Left ventricle myocardium inferior (tissue), 1 donor: Measurements from ENCODE around the gene ADAMTSL5. TPM values are rescaled to one million over a fixed set of nuclear protein-coding genes. Genes with fewer than 3 reads are reported as not detected.

Experiments
- DNase-seq: peaks from one replicate; pipeline ENCODE4 v3.0.0-alpha.2; 2020
- H3K27ac ChIP-seq: fragments of 200-600 bp; replicated peaks from 2 replicates; pipeline ENCODE4 v1.8.0; 2021
- H3K27me3 ChIP-seq: fragments of 200-600 bp; 2 replicates; pipeline ENCODE4 v1.8.0; 2021; ENCODE audit warnings: low read depth
- H3K36me3 ChIP-seq: fragments of 200-600 bp; 2 replicates; pipeline ENCODE4 v1.8.0; 2021
- H3K4me1 ChIP-seq: fragments of 200-600 bp; 2 replicates; pipeline ENCODE4 v1.8.0; 2021
- H3K4me3 ChIP-seq: fragments of 200-600 bp; 2 replicates; pipeline ENCODE4 v1.8.0; 2021; ENCODE audit warnings: mild to moderate bottlenecking, moderate library complexity
- H3K9me3 ChIP-seq: fragments of 200-600 bp; replicated peaks from 2 replicates; pipeline ENCODE4 v1.8.0; 2021
- intact Hi-C: fragments of 100-400 bp; cut with micrococcal nuclease; formaldehyde crosslinking; loops from one replicate; pipeline ENCODE4 v1.11.0; 2022
- total RNA-seq: library from RNA; stranded (reverse); fragmentation: NEBNext Ultra II Directional; extraction: Animal tissue kit (Norgen Biotek cat#: 25700); gene quantifications from one replicate; pipeline ENCODE4 v1.2.1, GENCODE V29; 2021
- TF ChIP-seq, protein P1 (sequence below): fragments of 200-600 bp; IDR thresholded peaks from 2 replicates; pipeline ENCODE4 v1.8.0; 2021; ENCODE audit warnings: antibody characterized with exemption, mild to moderate bottlenecking, borderline replicate concordance
- donor health status: DM: no; HTN: yes; CAD: no; lungs with severe emphysema.

ADAMTSL5 gene
- total RNA-seq, 1 donor from 2014 or later = 36.8 TPM

DNA sequence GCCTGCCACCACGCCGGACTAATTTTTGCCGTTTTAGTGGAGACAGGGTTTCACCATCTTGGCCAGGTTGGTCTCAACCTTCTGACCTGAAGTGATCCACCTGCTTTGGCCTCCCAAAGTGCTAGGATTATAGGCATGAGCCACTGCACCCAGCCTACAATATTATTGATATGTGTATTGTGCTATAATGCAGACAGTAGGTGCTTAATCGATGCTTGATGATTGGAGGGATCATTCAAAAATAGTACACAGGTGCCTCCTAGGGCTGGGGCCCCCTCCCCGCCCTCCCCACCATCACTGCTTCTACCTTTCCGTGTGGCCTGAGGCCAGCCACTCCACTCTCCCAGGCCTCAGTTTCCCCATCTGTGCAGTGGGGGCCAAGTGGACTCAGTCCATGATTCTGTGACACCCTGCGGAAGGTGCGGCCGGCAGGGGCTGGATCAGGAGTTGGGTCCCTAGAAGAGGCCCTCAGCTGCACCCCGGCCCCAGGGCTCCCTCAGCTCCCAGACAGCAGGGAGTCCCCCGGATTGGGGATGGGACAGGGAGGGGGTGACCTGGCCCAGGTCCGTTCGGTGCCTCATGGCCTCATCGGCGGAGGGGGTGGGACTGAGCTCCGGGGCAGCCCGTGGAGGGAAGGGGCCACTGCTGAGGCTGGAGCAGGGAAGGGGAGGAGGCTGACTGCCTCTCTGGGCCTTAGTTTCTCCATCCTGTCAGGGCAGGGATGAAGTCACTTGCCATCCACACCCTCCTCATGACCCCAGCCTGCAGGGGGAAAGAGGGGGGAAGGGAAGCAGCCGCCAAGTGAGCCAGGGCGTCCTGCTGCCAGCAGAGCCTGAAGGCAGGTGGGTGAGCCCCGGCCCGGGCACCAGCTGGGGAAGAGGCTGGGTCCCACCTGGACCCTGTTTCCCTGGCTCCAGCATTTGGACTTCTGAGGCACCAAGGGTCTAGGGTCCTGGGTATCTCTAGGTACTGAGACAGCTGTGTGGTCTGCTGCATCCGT is 1.2 kb downstream of the ADAMTSL5 start:
- peak overlapping the region; percentile 71 for H3K4me3 ChIP-seq
- H3K27ac ChIP-seq = peak overlapping the region; percentile 90
- TF ChIP-seq, protein P1, sequence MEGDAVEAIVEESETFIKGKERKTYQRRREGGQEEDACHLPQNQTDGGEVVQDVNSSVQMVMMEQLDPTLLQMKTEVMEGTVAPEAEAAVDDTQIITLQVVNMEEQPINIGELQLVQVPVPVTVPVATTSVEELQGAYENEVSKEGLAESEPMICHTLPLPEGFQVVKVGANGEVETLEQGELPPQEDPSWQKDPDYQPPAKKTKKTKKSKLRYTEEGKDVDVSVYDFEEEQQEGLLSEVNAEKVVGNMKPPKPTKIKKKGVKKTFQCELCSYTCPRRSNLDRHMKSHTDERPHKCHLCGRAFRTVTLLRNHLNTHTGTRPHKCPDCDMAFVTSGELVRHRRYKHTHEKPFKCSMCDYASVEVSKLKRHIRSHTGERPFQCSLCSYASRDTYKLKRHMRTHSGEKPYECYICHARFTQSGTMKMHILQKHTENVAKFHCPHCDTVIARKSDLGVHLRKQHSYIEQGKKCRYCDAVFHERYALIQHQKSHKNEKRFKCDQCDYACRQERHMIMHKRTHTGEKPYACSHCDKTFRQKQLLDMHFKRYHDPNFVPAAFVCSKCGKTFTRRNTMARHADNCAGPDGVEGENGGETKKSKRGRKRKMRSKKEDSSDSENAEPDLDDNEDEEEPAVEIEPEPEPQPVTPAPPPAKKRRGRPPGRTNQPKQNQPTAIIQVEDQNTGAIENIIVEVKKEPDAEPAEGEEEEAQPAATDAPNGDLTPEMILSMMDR = no peak
- H3K27me3 ChIP-seq = peaks cover 52% of the 10 kb centered on the region
- H3K4me1 ChIP-seq = peaks cover 57% of the 10 kb centered on the region
- H3K36me3 ChIP-seq = no peaks in the 10 kb centered on the region
- intact Hi-C loops = no loop called here
- H3K9me3 ChIP-seq = no peaks in the 10 kb centered on the region
- no peak for DNase-seq

GRCh38 chr19:1510807-1511206 is 2.0 kb downstream of the ADAMTSL5 start:
- intact Hi-C loops = no loop called here
- Histone ChIP-seq H3K4me3 (no peak overlapping the region), H3K4me1 (peaks cover 57% of the 10 kb centered on the region), H3K36me3 (no peaks in the 10 kb centered on the region), H3K27ac (peak overlapping the region; percentile 27), H3K27me3 (peaks cover 52% of the 10 kb centered on the region), H3K9me3 (no peaks in the 10 kb centered on the region)
- no peak for DNase-seq
- TF ChIP-seq, protein P1 = no peak

DNA sequence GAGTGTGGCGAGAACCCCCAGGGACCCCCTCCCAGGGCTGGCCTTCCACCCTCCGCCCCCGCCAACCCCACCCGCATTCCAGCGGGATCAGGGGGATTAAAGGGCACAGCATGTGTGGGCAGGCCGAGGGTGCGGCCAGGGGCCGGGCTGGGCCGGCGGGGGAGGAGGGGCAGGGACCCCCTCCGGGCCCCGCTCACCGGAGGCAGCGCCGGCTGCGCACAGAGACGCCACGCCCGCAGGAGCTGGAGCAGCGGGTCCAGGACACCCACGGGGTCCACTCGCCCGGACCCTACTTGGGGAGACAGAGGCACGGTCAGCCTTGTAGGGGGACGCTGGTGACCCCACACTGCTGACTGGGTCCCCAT is 2.4 kb downstream of the ADAMTSL5 start:
- TF ChIP-seq, protein P1 = no peak
- DNase-seq = no peak
- H3K36me3 ChIP-seq = peaks cover 2% of the 10 kb centered on the region
- peaks cover 57% of the 10 kb centered on the region for H3K4me1 ChIP-seq
- intact Hi-C loops = no loop called here
- peak overlapping the region; percentile 27 for H3K27ac ChIP-seq
- H3K4me3 ChIP-seq = no peak overlapping the region
- peaks cover 51% of the 10 kb centered on the region for H3K27me3 ChIP-seq
- no peaks in the 10 kb centered on the region for H3K9me3 ChIP-seq

DNA sequence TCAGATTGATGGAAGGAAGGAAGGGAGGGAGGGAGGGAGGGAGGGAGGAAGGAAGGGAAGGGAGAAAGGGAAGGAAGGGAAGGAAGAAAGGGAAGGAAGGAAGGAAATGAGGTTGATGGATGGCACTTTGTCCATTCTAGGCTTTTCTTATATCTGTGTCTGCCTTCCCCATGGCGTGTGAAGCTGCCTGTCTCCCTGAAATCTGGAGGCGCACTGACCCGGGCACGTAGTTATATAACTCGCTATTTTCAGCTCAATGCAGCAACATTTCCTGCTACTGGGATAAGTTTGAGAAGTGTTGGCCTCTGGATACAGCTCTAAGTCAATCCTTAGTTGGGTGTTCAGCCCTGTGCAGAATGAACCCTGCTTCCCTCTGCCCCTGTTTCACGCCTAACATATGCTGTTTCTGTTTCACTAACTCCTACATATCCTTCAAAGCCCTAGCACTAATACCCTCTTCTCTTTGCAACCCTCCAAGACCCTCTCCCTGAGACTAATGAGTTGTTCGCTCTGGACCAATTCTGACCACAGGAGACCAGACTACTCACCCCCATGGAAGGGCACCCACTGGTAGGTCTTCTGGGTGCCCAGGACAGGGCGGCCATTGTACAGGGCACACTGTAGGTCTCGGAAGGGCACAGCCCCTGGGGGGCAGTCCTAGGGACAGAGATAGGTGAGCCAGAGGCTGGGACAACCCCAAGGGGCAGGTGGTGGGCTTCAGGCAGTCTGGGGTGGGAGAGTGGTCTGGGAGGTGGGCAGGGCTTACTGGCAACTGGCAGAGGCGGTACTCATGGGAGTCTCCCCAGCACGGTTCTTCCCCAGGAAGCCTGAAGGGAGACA is 3.0 kb downstream of the ADAMTSL5 start:
- TF ChIP-seq, protein P1 = no peak
- H3K27me3 ChIP-seq = peaks cover 45% of the 10 kb centered on the region
- H3K9me3 ChIP-seq = no peaks in the 10 kb centered on the region
- peaks cover 5% of the 10 kb centered on the region for H3K36me3 ChIP-seq
- peak overlapping the region; percentile 27 for H3K27ac ChIP-seq
- H3K4me1 ChIP-seq = peaks cover 57% of the 10 kb centered on the region
- no peak overlapping the region for H3K4me3 ChIP-seq
- DNase-seq = no peak
- intact Hi-C loops = no loop called here

DNA sequence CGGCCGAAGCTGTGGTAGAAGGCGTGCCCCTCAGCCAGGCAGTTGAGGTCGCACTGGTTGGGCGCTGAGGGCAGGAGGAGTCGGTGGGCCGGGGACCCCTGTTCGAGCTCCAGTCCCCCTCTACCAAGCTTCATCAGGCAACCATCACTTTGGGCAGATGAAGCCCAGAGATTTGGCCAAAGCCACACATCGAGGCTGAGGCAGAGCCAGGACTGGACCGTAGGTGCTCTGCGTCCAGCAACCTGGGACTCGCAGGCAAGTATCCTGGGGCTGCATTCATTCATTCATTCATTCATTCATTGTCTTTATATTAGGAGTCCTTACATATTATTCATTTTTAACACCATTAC is 4.3 kb downstream of the ADAMTSL5 start:
- no peaks in the 10 kb centered on the region for H3K9me3 ChIP-seq
- DNase-seq = no peak
- peaks cover 5% of the 10 kb centered on the region for H3K36me3 ChIP-seq
- peaks cover 41% of the 10 kb centered on the region for H3K27me3 ChIP-seq
- TF ChIP-seq, protein P1 = no peak
- intact Hi-C loops = no loop called here
- H3K4me1 ChIP-seq = peaks cover 58% of the 10 kb centered on the region
- peak overlapping the region; percentile 60 for H3K4me3 ChIP-seq
- H3K27ac ChIP-seq = peak overlapping the region; percentile 88
